OCI-LY1 (cell line): ENCODE results near the gene PTPRD.

Experiments used
- EZH2 ChIP-seq: fragments of 200-600 bp; sonication (generic), shearing (Covaris generic); IDR thresholded peaks from 2 replicates; pipeline ENCODE4 v1.8.0; 2017; ENCODE audit warnings: borderline replicate concordance, mixed run types, mild to moderate bottlenecking, antibody characterized with exemption, low read length, moderate library complexity, mixed read lengths
- TF ChIP-seq, protein P1 (sequence below): fragments of 200-600 bp; sonication (generic), shearing (Covaris generic); IDR thresholded peaks from 2 replicates; pipeline ENCODE4 v1.5.1; 2017; ENCODE audit warnings: mild to moderate bottlenecking, antibody characterized with exemption, low read length, moderate library complexity, mixed read lengths

DNA sequence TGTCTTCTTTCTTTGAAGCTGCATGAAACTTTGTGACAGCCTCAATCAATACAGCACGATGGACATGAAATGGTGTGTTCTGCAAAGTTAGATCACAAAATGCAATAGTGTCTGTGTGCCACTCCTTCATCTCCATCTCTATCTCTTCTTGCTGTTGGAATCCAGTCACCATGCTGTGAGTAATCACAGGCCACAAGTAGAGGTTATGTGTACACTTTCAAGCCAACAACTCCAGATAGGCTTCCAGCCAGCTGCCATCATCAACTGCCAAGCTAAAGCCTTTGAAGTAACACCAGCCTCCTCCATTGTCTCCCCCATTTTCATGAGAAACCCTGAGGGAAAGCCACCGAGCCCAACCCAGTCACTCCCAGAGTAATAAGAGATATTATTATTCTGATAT, 360.6 kb downstream of the PTPRD start:
- no peak for TF ChIP-seq EZH2
- TF ChIP-seq, protein P1, sequence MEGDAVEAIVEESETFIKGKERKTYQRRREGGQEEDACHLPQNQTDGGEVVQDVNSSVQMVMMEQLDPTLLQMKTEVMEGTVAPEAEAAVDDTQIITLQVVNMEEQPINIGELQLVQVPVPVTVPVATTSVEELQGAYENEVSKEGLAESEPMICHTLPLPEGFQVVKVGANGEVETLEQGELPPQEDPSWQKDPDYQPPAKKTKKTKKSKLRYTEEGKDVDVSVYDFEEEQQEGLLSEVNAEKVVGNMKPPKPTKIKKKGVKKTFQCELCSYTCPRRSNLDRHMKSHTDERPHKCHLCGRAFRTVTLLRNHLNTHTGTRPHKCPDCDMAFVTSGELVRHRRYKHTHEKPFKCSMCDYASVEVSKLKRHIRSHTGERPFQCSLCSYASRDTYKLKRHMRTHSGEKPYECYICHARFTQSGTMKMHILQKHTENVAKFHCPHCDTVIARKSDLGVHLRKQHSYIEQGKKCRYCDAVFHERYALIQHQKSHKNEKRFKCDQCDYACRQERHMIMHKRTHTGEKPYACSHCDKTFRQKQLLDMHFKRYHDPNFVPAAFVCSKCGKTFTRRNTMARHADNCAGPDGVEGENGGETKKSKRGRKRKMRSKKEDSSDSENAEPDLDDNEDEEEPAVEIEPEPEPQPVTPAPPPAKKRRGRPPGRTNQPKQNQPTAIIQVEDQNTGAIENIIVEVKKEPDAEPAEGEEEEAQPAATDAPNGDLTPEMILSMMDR = no peak
